GM12873 (cell line): ENCODE results near the gene RPS17.

Source experiments
- CTCF ChIP-seq: IDR thresholded peaks from 2 replicates; pipeline ENCODE4 v1.5.1; 2012; ENCODE audit warnings: low read depth, mild to moderate bottlenecking, moderate library complexity, low read length, control low read depth; ENCODE audit not compliant: insufficient read depth; ENCODE audit errors: missing control alignments

The RPS17 gene

GRCh38 chr15:82548700-82549099 is 8.4 kb upstream of the RPS17 start:
- TF ChIP-seq CTCF, result no peak

GRCh38 chr15:82545478-82545877 is 5.2 kb upstream of the RPS17 start:
- TF ChIP-seq CTCF, result no peak

GRCh38 chr15:82545002-82545401 is 4.7 kb upstream of the RPS17 start:
- TF ChIP-seq CTCF, result no peak

GRCh38 chr15:82544431-82544830 is 4.2 kb upstream of the RPS17 start:
- TF ChIP-seq CTCF, result no peak

- no peak for TF ChIP-seq CTCF
Observed at GRCh38 chr15:82543160-82543559, 2.9 kb upstream of the RPS17 start.

- no peak for TF ChIP-seq CTCF
Observed at GRCh38 chr15:82540984-82541431, 751 bp upstream of the RPS17 start.

- TF ChIP-seq CTCF, result no peak
Observed at GRCh38 chr15:82539691-82540054, 584 bp downstream of the RPS17 start.
